Hematopoietic multipotent progenitor cell treated with erythropoietin and hydrocortisone succinate and interleukin-3 and kit ligand, for 15 days (in vitro differentiated cells): ENCODE results near the gene MAP3K6.

Experiments used
- DNase-seq: peaks from one replicate; pipeline ENCODE4 v3.0.0-alpha.2; 2015; ENCODE audit warnings: low spot score

The MAP3K6 gene

GRCh38 chr1:27355683-27356082, 11.1 kb downstream of the MAP3K6 start:
- DNase-seq: no peak

DNA sequence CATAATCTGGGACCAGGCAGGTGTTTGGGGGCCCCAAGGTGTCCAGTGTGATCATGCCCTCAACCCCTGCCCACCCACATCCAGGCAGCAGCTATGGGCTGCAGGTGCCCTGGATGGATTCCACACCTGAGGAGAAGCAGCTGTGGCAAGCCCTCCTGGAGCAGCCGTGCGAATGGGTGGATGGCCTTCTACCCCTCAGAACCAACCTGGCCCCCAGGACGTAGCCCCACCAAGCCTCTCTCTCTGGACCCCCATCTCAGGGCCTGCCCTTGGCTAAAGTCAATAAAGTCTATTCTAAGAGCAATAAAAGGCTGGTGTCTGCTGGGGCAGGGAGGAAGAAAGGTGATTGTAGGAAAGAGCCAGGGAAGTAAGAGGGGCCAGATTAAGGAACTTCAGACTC, 13.1 kb downstream of the MAP3K6 start:
- no peak for DNase-seq

GRCh38 chr1:27353166-27353565, 13.6 kb downstream of the MAP3K6 start:
- no peak for DNase-seq

GRCh38 chr1:27351541-27352107, 15.1 kb downstream of the MAP3K6 start:
- DNase-seq: no peak

GRCh38 chr1:27350663-27351540, 15.9 kb downstream of the MAP3K6 start:
- no peak for DNase-seq

GRCh38 chr1:27349784-27350662, 16.7 kb downstream of the MAP3K6 start:
- no peak for DNase-seq

- DNase-seq: no peak
These were observed 17.6 kb downstream of the MAP3K6 start for GRCh38 chr1:27348861-27349783.

DNA sequence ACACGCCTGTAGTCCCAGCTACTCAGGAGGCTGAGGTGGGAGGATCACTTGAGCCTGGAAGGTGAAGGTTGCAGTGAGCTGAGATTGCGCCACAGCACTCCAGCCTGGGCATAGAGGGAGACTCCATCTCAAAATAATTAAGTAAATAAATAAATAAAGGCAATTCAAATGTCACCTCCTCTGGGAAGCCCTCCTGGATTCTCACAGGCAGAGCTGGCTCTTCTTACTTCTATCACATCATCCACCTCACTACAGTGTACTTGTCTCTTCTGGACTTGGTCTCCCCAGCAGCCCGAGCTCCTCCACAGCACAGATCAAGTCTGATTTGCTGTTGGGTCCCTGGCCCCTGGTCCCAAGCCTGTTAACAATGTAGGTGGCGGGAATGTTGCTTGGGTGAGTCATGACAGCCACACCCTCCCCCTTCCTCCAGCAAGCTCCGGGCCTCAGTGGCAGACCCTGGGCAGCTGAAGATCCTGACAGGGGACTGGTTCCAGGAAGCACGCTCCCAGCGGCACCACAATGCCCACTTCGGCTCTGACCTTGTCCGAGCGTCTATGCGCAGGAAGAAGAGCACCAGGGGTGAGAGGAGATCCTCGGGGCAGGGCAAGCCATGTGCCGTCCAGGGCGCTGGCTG, 19.7 kb downstream of the MAP3K6 start:
- DNase-seq: no peak

DNA sequence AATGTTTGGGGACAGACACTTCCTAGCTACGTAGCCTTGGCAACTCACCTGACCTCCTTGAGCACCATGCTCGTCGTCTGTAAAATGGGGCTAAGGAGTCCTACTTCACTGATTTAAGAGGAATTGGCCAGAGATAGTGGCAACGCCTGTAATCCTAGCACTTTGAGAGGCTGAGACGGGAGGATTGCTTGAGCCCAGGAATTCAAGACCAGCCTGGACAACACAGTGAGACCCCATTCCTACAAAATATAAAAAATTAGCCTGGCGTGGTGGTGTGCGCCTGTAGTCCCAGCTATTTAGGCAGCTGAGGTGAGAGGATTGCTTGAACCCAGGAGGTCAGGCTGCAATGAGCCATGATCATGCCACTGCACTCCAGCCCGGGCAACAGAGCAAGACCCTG, 20.4 kb downstream of the MAP3K6 start:
- no peak for DNase-seq

- no peak for DNase-seq
These were observed 21.5 kb downstream of the MAP3K6 start for GRCh38 chr1:27345272-27345671.

DNA sequence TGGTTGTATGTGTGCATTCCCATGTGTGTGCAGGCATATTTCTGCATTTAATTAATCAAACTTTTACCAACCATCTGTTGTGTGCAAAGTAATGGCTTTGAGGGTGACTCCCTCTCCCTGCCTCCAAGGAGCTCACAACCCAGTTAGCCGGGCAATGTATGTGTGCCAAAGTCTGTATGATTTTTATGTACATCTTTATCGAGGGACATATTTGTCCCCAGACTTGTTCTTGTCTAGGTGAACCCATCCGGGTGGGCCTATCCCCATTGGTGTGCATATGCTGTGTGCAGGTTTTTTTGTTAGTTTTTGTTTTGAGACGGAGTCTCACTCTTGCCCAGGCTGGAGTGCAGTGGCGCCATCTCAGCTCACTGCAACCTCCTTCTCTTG, 23.1 kb downstream of the MAP3K6 start:
- DNase-seq: no peak

DNA sequence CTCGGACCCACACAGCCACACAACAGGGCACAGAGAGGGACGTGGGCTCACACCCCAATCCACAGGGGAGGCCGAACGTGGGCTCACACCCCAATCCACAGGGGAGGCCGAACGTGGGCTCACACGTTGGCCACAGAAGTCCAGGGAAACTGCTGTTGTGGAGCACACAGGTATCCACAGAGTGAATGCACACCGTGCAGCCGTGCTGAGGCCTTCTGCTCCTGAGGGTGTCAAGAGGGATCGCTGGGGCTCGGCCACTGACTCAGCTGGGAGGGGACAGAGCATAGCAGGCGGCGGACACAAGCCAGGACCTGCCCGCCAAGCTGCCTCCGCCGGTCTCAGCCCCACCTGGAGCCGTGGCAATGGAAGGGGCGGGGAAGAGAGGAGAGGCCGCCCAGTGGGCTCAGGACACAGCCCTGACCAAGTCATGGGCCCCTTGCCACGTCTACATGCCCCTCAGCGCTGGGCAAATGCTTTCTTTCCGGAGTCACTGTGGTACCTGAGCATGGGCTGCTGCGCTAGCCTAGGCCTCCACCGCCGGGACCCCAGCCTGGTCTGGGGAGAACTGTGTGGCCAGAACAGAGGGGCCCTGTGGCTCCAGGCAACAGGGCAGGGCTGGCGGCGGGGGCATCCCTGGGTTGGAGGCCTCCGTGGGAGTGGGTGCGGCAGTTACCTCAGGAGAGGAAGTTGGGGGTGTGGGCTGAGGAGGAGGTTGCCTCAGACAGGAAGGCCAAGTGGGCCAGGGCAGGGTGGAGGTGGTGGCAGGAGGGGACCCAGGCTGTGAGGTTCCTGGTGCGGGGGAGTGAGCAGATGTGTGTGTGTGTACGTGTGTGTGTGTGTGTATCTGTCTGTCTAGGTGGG, 23.8 kb downstream of the MAP3K6 start:
- no peak for DNase-seq

- no peak for DNase-seq
These were observed 24.4 kb downstream of the MAP3K6 start for GRCh38 chr1:27342391-27342777.

DNA sequence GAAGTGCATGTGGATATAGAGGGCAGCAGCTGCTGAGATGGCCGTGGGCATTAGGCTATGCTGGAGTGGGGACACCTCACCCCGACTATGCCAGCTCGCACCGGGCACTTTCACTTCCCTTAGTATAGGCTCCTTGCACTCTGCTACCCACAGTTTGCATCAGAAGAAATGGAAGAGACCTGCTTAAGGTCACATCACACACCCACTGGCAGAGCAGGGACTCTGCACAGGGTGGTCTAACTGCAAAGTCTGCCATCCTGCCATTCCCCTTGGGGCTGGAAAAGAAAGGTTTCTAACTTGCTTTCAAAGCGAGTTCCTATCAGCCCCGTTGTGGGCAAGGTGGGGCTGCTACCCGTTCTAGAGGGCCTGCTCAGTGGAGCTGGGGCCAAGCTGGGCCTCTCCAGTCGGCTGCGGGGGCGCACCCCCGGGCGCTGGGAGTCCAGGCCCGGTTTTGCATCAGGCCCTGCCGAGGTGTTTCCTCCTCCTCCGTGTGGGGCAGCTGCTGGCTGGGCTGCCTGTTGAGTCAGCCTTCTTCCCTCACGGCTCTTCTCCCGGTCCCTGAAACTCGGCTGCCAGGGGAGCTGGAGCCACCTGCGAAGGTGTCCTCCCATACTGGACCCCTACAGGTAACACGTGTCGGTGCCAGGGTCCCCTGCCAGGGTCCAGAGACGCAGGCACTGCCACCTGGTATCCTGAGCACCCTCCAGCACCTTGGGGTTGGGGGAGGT, 25.1 kb downstream of the MAP3K6 start, which contains the start of gene SYTL1:
Gene SYTL1, plus strand, starts transcription at position 498 of the 728 bp plus-strand sequence. CDS start 3,313 bp downstream, outside the sequence.
- no peak for DNase-seq

DNA sequence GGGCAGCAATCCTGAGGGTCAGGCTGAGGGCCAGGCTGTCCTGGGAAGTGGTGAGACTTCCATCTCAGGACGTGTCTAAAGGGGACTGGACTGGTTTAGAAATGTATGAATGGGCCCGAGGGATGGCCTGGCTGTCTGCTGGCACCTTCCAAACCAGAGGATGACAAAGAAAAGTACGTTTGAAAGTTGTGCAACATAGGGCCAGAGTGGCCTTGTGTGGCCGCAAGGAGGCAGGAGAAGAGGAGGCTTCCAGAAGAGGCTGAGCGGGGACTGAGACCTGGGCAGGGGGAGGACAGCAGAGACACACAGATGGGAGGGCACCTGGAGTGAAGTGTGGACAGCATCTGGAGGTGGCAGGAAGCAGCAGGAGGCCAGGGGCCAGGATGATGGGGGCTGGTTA, 27.5 kb downstream of the MAP3K6 start:
- DNase-seq: no peak

GRCh38 chr1:27338751-27339150, 28.0 kb downstream of the MAP3K6 start:
- no peak for DNase-seq

GRCh38 chr1:27336756-27337155, 30.0 kb downstream of the MAP3K6 start:
- no peak for DNase-seq

DNA sequence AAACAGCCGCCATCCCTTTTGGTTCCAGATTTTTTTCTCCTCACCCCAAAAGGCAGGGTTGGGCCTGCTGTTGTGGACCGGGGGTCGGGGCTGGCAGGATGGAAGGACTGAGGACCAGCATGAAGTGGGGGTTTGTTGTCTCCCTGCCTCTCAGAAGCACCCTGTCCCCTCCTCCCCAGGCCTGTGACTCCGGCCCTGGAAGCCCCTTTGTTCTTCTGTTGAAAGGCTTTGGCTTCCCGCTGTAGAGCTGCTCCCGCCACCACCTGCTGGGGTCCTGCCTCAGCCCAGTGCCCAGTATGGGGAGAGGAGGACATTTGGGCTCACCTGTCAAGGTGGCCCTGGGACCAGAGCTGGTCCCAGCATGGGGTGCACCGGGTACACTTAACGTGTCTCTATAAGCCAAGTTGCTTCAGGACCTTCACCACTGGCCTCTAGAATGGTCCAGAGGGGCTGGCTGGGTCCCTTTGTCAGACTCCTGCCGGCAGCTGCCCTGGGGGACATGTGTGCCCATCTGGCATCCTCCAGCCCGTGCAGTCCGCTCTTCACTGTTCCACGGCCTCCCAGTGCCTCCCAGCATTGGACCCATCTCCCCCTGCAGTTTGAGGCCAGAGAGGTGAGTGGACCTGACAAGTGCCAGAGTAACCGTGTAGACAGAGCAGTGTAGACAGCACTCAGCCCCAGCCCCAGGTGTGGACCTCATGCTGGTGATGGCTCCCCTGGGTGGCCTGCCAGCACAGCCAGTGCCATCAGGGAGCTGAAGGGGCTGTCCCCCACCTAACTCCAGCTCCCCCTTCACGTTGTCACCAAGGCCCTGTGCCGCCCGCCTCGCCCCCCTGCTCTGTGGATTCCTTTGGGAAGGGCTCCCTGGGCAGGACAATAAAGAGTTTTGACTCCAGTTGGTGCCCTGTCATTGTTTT, 31.0 kb downstream of the MAP3K6 start:
- no peak for DNase-seq
